K562 (cell line): ENCODE data around the gene GPHN. TPM values are rescaled to one million over a fixed set of nuclear protein-coding genes. Genes with fewer than 3 reads are reported as not detected.

ENCODE experiments used
- DIDO1 ChIP-seq: fragments of 450-650 bp; IDR thresholded peaks from 2 replicates; pipeline ENCODE4 v1.6.1; 2016; ENCODE audit warnings: low read depth, missing biosample characterization, missing genetic modification characterization
- HLTF ChIP-seq: fragments of 450-650 bp; IDR thresholded peaks from 2 replicates; pipeline ENCODE4 v1.6.1; 2016
- MBD2 ChIP-seq: sonication (generic); IDR thresholded peaks from 2 replicates; pipeline ENCODE4 v1.6.1; 2016; ENCODE audit warnings: low read depth, borderline replicate concordance
- RBBP5 ChIP-seq: fragments of 200-600 bp; sonication (generic); IDR thresholded peaks from 2 replicates; pipeline ENCODE4 v1.6.1; 2012; ENCODE audit warnings: borderline replicate concordance, mild to moderate bottlenecking, low read length, control low read depth, inconsistent platforms; ENCODE audit not compliant: insufficient read depth, poor library complexity, severe bottlenecking
- RBM25 ChIP-seq: fragments of 200-400 bp; formaldehyde crosslinking; IDR thresholded peaks from 2 replicates; pipeline ENCODE4 v1.6.1; 2018; ENCODE audit warnings: low read length, low read depth, moderate library complexity; ENCODE audit not compliant: severe bottlenecking
- ZBTB33 ChIP-seq: sonication (generic); formaldehyde crosslinking; IDR thresholded peaks from 2 replicates; pipeline ENCODE4 v1.8.1; 2023; ENCODE audit warnings: mild to moderate bottlenecking, missing genetic modification reagents
- ZBTB43 ChIP-seq: sonication (generic); formaldehyde crosslinking; IDR thresholded peaks from 2 replicates; pipeline ENCODE4 v1.8.0; 2023; ENCODE audit warnings: mild to moderate bottlenecking, missing genetic modification reagents
- ZBTB9 ChIP-seq: fragments of 450-650 bp; formaldehyde crosslinking; IDR thresholded peaks from 2 replicates; pipeline ENCODE4 v1.4.0; 2020; ENCODE audit warnings: mild to moderate bottlenecking, moderate library complexity
- ZNF277 ChIP-seq: fragments of 250-450 bp; sonication (Bioruptor Pico); IDR thresholded peaks from 2 replicates; pipeline ENCODE4 v1.8.0; 2022; ENCODE audit warnings: inconsistent platforms, mild to moderate bottlenecking, moderate library complexity, borderline replicate concordance
- ZNF436 ChIP-seq: fragments of 250-450, 450-650 bp; sonication (Bioruptor Pico); formaldehyde crosslinking; IDR thresholded peaks from 2 replicates; pipeline ENCODE4 v1.7.0; 2020; ENCODE audit warnings: mild to moderate bottlenecking
- ZNF592 ChIP-seq: fragments of 450-650 bp; IDR thresholded peaks from 2 replicates; pipeline ENCODE4 v1.6.1; 2017; ENCODE audit warnings: antibody characterized with exemption, mild to moderate bottlenecking
- polyA plus RNA-seq, 8 experiments: library from polyadenylated mRNA; depleted of rRNA in 4 of 8; stranded (reverse) in 5 of 8; unstranded in 3 of 8; fragments of >200 nt; fragmentation: Nextera tagmentation in 2 of 8; fragmentation: Illumina TruSeq in 1 of 8; extraction: Ambion mirVana in 2 of 8; extraction: Trizol in 1 of 8; gene quantifications; 2 replicates each; pipeline versions ENCODE4 v1.2.1 to v1.2.3, GENCODE V29; 2011 to 2014; ENCODE audit warnings: inconsistent platforms in 1 of 8, missing spikeins in 1 of 8
- total RNA-seq, 7 experiments: library from RNA; depleted of rRNA in 6 of 7; stranded (reverse); fragments of >200 nt in 6 of 7; fragmentation: Illumina TruSeq in 2 of 7; extraction: Trizol in 2 of 7; gene quantifications; 2 replicates each; pipeline versions ENCODE4 v1.2.1 to v1.2.3, GENCODE V29; 2011 to 2021; ENCODE audit warnings: low replicate concordance in 1 of 7

GPHN gene
- total and polyA plus RNA-seq, 9 of the 15 experiments (the other 6 are each of a cell fraction or from before 2014, with no cell fraction given): 5.9 to 16.0 (median 11.4) TPM

GRCh38 chr14:66745078-66745477 is 237.1 kb downstream of the GPHN start (continued):
- TF ChIP-seq ZBTB9 (CRISPR knock-in tag) (no peak), RBM25 (no peak), DIDO1 (tag) (no peak), ZNF436 (no peak), ZNF592 (no peak), RBBP5 (no peak), ZNF277 (CRISPR knock-in tag) (no peak), ZBTB33 (CRISPR knock-in tag) (no peak), ZBTB43 (CRISPR knock-in tag) (no peak), HLTF (no peak), MBD2 (no peak)
